SK-N-MC (cell line): ENCODE data around the gene CCDC70.

Experiments
- DNase-seq: peaks from one replicate; pipeline ENCODE4 v3.0.0-alpha.2; 2011; ENCODE audit warnings: low read depth, low spot score
- H3K27ac ChIP-seq: fragments of 200-600 bp; sonication (generic); 2 replicates; pipeline ENCODE4 v1.5.1; 2016; ENCODE audit warnings: mixed run types
- H3K36me3 ChIP-seq: fragments of 200-600 bp; sonication (generic); 2 replicates; pipeline ENCODE4 v1.6.1; 2017; ENCODE audit warnings: antibody characterized with exemption, low read length, mixed read lengths; ENCODE audit not compliant: insufficient read depth
- H3K4me3 ChIP-seq: fragments of 200-600 bp; sonication (generic); 2 replicates; pipeline ENCODE4 v1.5.1; 2016
- H3K9ac ChIP-seq: fragments of 200-600 bp; sonication (generic); 2 replicates; pipeline ENCODE4 v1.8.0; 2017; ENCODE audit warnings: mixed run types, mixed read lengths; ENCODE audit not compliant: insufficient read length
- H3K9me3 ChIP-seq: fragments of 200-600 bp; sonication (generic); 2 replicates; pipeline ENCODE4 v1.6.1; 2017; ENCODE audit warnings: low read depth, mild to moderate bottlenecking, antibody characterized with exemption, low read length, moderate library complexity, mixed read lengths
- EZH2 ChIP-seq: fragments of 200-600 bp; sonication (generic); IDR thresholded peaks from one replicate; pipeline ENCODE4 v1.6.1; 2017; ENCODE audit warnings: antibody characterized with exemption
- FOXP2 ChIP-seq: optimal IDR thresholded peaks from 2 replicates; pipeline ENCODE3; 2011; ENCODE audit warnings: mild to moderate bottlenecking, moderate library complexity; ENCODE audit not compliant: insufficient read depth; ENCODE audit errors: extremely low read length, control extremely low read depth
- POLR2AphosphoS5 ChIP-seq: IDR thresholded peaks from 2 replicates; pipeline ENCODE4 v1.6.1; 2012; ENCODE audit warnings: mild to moderate bottlenecking, low read depth, low read length, borderline replicate concordance

Gene CCDC70

GRCh38 chr13:51834581-51835171 lies 27.1 kb upstream of the CCDC70 start:
- no peaks in the 10 kb centered on the region for H3K9me3 ChIP-seq
- H3K9ac ChIP-seq, result no peak overlapping the region
- no peak overlapping the region for H3K27ac ChIP-seq
- no peak for DNase-seq
- no peaks in the 10 kb centered on the region for H3K36me3 ChIP-seq
- TF ChIP-seq POLR2AphosphoS5 (no peak), EZH2 (no peak), FOXP2 (no peak)
- H3K4me3 ChIP-seq, result no peak overlapping the region

- Histone ChIP-seq H3K9me3 (no peaks in the 10 kb centered on the region), H3K9ac (no peak overlapping the region), H3K27ac (no peak overlapping the region), H3K36me3 (no peaks in the 10 kb centered on the region), H3K4me3 (no peak overlapping the region)
- TF ChIP-seq EZH2, result no peak
- TF ChIP-seq POLR2AphosphoS5, result no peak
- DNase-seq, result no peak
These were observed 24.8 kb upstream of the CCDC70 start for GRCh38 chr13:51837016-51837415.

GRCh38 chr13:51838240-51838846 lies 23.4 kb upstream of the CCDC70 start:
- Histone ChIP-seq H3K27ac (no peak overlapping the region), H3K9me3 (no peaks in the 10 kb centered on the region), H3K9ac (no peak overlapping the region), H3K4me3 (no peak overlapping the region), H3K36me3 (no peaks in the 10 kb centered on the region)
- no peak for TF ChIP-seq EZH2
- TF ChIP-seq FOXP2, result no peak
- TF ChIP-seq POLR2AphosphoS5, result no peak
- DNase-seq, result no peak

GRCh38 chr13:51839711-51840540 lies 21.8 kb upstream of the CCDC70 start:
- TF ChIP-seq EZH2 (no peak), POLR2AphosphoS5 (no peak), FOXP2 (no peak)
- no peak overlapping the region for H3K9ac ChIP-seq
- H3K9me3 ChIP-seq, result no peaks in the 10 kb centered on the region
- no peak for DNase-seq
- no peak overlapping the region for H3K27ac ChIP-seq
- no peak overlapping the region for H3K4me3 ChIP-seq
- H3K36me3 ChIP-seq, result no peaks in the 10 kb centered on the region

GRCh38 chr13:51840917-51841316 lies 20.9 kb upstream of the CCDC70 start:
- no peak overlapping the region for H3K9ac ChIP-seq
- no peak for TF ChIP-seq FOXP2
- no peak for TF ChIP-seq POLR2AphosphoS5
- no peak for TF ChIP-seq EZH2
- H3K36me3 ChIP-seq, result no peaks in the 10 kb centered on the region
- no peaks in the 10 kb centered on the region for H3K9me3 ChIP-seq
- H3K27ac ChIP-seq, result no peak overlapping the region
- no peak for DNase-seq
- H3K4me3 ChIP-seq, result no peak overlapping the region

GRCh38 chr13:51841732-51842131 lies 20.0 kb upstream of the CCDC70 start:
- no peaks in the 10 kb centered on the region for H3K36me3 ChIP-seq
- no peak for TF ChIP-seq POLR2AphosphoS5
- TF ChIP-seq EZH2, result no peak
- no peak for TF ChIP-seq FOXP2
- H3K9ac ChIP-seq, result no peak overlapping the region
- no peak for DNase-seq
- no peak overlapping the region for H3K27ac ChIP-seq
- no peak overlapping the region for H3K4me3 ChIP-seq
- no peaks in the 10 kb centered on the region for H3K9me3 ChIP-seq

DNA sequence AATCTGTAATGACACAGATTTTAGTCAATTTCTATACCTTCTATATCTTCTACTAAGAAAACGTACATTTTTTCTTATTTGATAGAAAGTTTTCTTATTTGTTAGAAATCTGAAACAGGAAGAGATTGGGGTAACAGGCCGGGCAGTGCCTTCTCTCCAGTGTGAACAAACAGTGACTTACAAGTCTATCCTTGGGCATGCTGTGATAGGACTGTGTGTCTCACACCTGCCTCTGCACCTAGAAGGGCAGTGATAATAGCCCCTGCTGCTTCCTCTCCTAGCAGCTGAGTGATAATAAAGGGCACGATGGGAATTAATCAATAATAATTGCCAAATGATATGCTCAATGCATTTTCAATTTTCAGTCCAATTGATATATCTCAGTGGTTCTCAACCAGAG lies 18.2 kb upstream of the CCDC70 start:
- H3K36me3 ChIP-seq, result no peaks in the 10 kb centered on the region
- no peak for TF ChIP-seq FOXP2
- no peak for TF ChIP-seq EZH2
- no peak for TF ChIP-seq POLR2AphosphoS5
- no peaks in the 10 kb centered on the region for H3K9me3 ChIP-seq
- H3K4me3 ChIP-seq, result peak overlapping the region; percentile 7; the same call in 1 of the 2 replicates
- no peak for DNase-seq
- no peak overlapping the region for H3K9ac ChIP-seq
- no peak overlapping the region for H3K27ac ChIP-seq

GRCh38 chr13:51844862-51845573 lies 16.8 kb upstream of the CCDC70 start, which contains the start of gene TMEM272:
TSS of gene TMEM272 (minus strand) at chr13:51845177. CDS start at chr13:51838530, 6,647 bp downstream.
- H3K4me3 ChIP-seq, result peak within 1 kb of the TSS; percentile 79
- TF ChIP-seq FOXP2 (no peak), POLR2AphosphoS5 (peak; percentile 25; the same call in 1 of the 2 replicates)
- no peak within 1 kb of the TSS for H3K27ac ChIP-seq
- H3K9me3 ChIP-seq, result no peaks in the 10 kb centered on the region
- DNase-seq, result no peak
- H3K9ac ChIP-seq, result peak within 1 kb of the TSS; percentile 66
- H3K36me3 ChIP-seq, result no peaks in the 10 kb centered on the region
